Measurements from ENCODE around the gene CHRM3.

GRCh38 chr1:239354231-239354630 lies 32.1 kb upstream of the CHRM3 start:
- TF ChIP-seq, protein P1, sequence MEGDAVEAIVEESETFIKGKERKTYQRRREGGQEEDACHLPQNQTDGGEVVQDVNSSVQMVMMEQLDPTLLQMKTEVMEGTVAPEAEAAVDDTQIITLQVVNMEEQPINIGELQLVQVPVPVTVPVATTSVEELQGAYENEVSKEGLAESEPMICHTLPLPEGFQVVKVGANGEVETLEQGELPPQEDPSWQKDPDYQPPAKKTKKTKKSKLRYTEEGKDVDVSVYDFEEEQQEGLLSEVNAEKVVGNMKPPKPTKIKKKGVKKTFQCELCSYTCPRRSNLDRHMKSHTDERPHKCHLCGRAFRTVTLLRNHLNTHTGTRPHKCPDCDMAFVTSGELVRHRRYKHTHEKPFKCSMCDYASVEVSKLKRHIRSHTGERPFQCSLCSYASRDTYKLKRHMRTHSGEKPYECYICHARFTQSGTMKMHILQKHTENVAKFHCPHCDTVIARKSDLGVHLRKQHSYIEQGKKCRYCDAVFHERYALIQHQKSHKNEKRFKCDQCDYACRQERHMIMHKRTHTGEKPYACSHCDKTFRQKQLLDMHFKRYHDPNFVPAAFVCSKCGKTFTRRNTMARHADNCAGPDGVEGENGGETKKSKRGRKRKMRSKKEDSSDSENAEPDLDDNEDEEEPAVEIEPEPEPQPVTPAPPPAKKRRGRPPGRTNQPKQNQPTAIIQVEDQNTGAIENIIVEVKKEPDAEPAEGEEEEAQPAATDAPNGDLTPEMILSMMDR (conservative IDR thresholded peaks at IDR 0.05): no peak
- no peak for TF ChIP-seq ZFX (IDR thresholded peaks at IDR 0.05)

Data from C4-2B (cell line).